H9 (cell line): ENCODE measurements around the gene COL3A1. TPM values are rescaled to one million over a fixed set of nuclear protein-coding genes. Genes with fewer than 3 reads are reported as not detected.

Experiments used
- DNase-seq: peaks from one replicate; pipeline ENCODE4 v3.0.0-alpha.2; 2017
- H2AFZ ChIP-seq: one replicate; pipeline ENCODE4 v1.6.1; 2013; ENCODE audit warnings: mild to moderate bottlenecking, low read length, control low read depth, moderate library complexity
- H2AK5ac ChIP-seq: 2 replicates; pipeline ENCODE4 v1.6.1; 2013; ENCODE audit warnings: low read length, control low read depth, mixed read lengths; ENCODE audit not compliant: insufficient read length
- H2BK120ac ChIP-seq: one replicate; pipeline ENCODE4 v1.6.1; 2013; ENCODE audit warnings: low read depth, mild to moderate bottlenecking, low read length, control low read depth, inconsistent platforms; ENCODE audit not compliant: poor library complexity, severe bottlenecking
- H2BK12ac ChIP-seq: 2 replicates; pipeline ENCODE4 v1.6.1; 2013; ENCODE audit warnings: low read length, control low read depth, mixed read lengths, low read depth; ENCODE audit not compliant: insufficient read length
- H2BK15ac ChIP-seq: 2 replicates; pipeline ENCODE4 v1.6.1; 2013; ENCODE audit warnings: low read depth, low read length, control low read depth
- H2BK20ac ChIP-seq: one replicate; pipeline ENCODE4 v1.6.1; 2013; ENCODE audit warnings: low read depth, mild to moderate bottlenecking, low read length, control low read depth, inconsistent platforms; ENCODE audit not compliant: poor library complexity, severe bottlenecking
- H2BK5ac ChIP-seq: 2 replicates; pipeline ENCODE4 v1.6.1; 2013; ENCODE audit warnings: low read length, control low read depth, mixed read lengths; ENCODE audit not compliant: insufficient read length
- H3K14ac ChIP-seq: 2 replicates; pipeline ENCODE4 v1.6.1; 2013; ENCODE audit warnings: low read length, control low read depth; ENCODE audit not compliant: insufficient read depth
- H3K18ac ChIP-seq: 2 replicates; pipeline ENCODE4 v1.6.1; 2013; ENCODE audit warnings: low read depth, mild to moderate bottlenecking, mixed read lengths, low read length, control low read depth; ENCODE audit not compliant: insufficient read length
- H3K23ac ChIP-seq: 2 replicates; pipeline ENCODE4 v1.6.1; 2013; ENCODE audit warnings: low read length, control low read depth, mixed read lengths, low read depth; ENCODE audit not compliant: insufficient read length
- H3K23me2 ChIP-seq: 2 replicates; pipeline ENCODE4 v1.6.1; 2013; ENCODE audit warnings: low read depth, mild to moderate bottlenecking, mixed read lengths, low read length, control low read depth; ENCODE audit not compliant: insufficient read length, poor library complexity, severe bottlenecking
- H3K27ac ChIP-seq: 2 replicates; pipeline ENCODE4 v1.5.1; 2013; ENCODE audit warnings: low read length, control low read depth, mixed read lengths, low read depth; ENCODE audit not compliant: insufficient read length
- H3K27me3 ChIP-seq: 2 replicates; pipeline ENCODE4 v1.6.1; 2013; ENCODE audit warnings: low read length, control low read depth, inconsistent platforms; ENCODE audit not compliant: insufficient read depth
- H3K4ac ChIP-seq: 2 replicates; pipeline ENCODE4 v1.6.1; 2013; ENCODE audit warnings: low read depth, mild to moderate bottlenecking, control low read depth, inconsistent platforms, low read length, moderate library complexity
- H3K4me1 ChIP-seq: 2 replicates; pipeline ENCODE4 v1.6.1; 2013; ENCODE audit warnings: low read length, control low read depth, inconsistent platforms; ENCODE audit not compliant: insufficient read depth
- H3K4me2 ChIP-seq: 2 replicates; pipeline ENCODE4 v1.6.1; 2013; ENCODE audit warnings: low read length, control low read depth, mixed read lengths; ENCODE audit not compliant: insufficient read length, insufficient read depth
- H3K56ac ChIP-seq: 2 replicates; pipeline ENCODE4 v1.6.1; 2013; ENCODE audit warnings: low read depth, mild to moderate bottlenecking, mixed read lengths, low read length, control low read depth; ENCODE audit not compliant: insufficient read length
- H3K79me1 ChIP-seq: 2 replicates; pipeline ENCODE4 v1.6.1; 2013; ENCODE audit warnings: low read depth, mild to moderate bottlenecking, moderate library complexity, low read length, control low read depth, inconsistent platforms; ENCODE audit not compliant: insufficient read depth, poor library complexity, severe bottlenecking
- H3K79me2 ChIP-seq: 2 replicates; pipeline ENCODE4 v1.6.1; 2013; ENCODE audit warnings: low read length, control low read depth, inconsistent platforms; ENCODE audit not compliant: insufficient read depth
- H3K9ac ChIP-seq: 2 replicates; pipeline ENCODE4 v1.6.1; 2013; ENCODE audit warnings: low read length, control low read depth, mixed read lengths; ENCODE audit not compliant: insufficient read length; ENCODE audit errors: extremely low read depth
- H3K9me3 ChIP-seq: one replicate; pipeline ENCODE4 v1.6.1; 2013; ENCODE audit warnings: low read depth, low read length, inconsistent platforms; ENCODE audit not compliant: control insufficient read depth
- H3T11ph ChIP-seq: one replicate; pipeline ENCODE4 v1.6.1; 2013; ENCODE audit warnings: mild to moderate bottlenecking, low read length, control low read depth, inconsistent platforms
- H4K20me1 ChIP-seq: one replicate; pipeline ENCODE4 v1.6.1; 2013; ENCODE audit not compliant: control insufficient read depth, insufficient read length, insufficient read depth
- H4K5ac ChIP-seq: 2 replicates; pipeline ENCODE4 v1.6.1; 2013; ENCODE audit warnings: low read depth, mild to moderate bottlenecking, mixed read lengths, low read length, control low read depth; ENCODE audit not compliant: insufficient read length
- H4K8ac ChIP-seq: replicated peaks from 2 replicates; pipeline ENCODE4 v1.6.1; 2013; ENCODE audit warnings: low read length, control low read depth, mixed read lengths, low read depth; ENCODE audit not compliant: insufficient read length
- H4K91ac ChIP-seq: 2 replicates; pipeline ENCODE4 v1.6.1; 2013; ENCODE audit warnings: low read depth, mild to moderate bottlenecking, moderate library complexity, mixed read lengths, low read length, control low read depth; ENCODE audit not compliant: insufficient read length
- H3K27ac Mint-ChIP-seq, 3 experiments: 2 replicates in 2 of 3; 3 replicates in 1 of 3; pipeline ENCODE4 v1.8.0; 2020 to 2021; ENCODE audit warnings: mixed read lengths in 3 of 3, mild to moderate bottlenecking in 1 of 3, moderate library complexity in 1 of 3
- H3K27me3 Mint-ChIP-seq: 2 replicates; pipeline ENCODE4 v1.8.0; 2021; ENCODE audit warnings: low read depth, mild to moderate bottlenecking, moderate library complexity, mixed read lengths
- H3K36me3 Mint-ChIP-seq, 3 experiments: 2 replicates in 2 of 3; 3 replicates in 1 of 3; pipeline ENCODE4 v1.8.0; 2020 to 2021; ENCODE audit warnings: low read depth in 3 of 3, mixed read lengths in 3 of 3; ENCODE audit not compliant: insufficient read depth in 1 of 3
- H3K4me1 Mint-ChIP-seq, 2 experiments: 2 replicates each; pipeline ENCODE4 v1.8.0; 2020; ENCODE audit warnings: mixed read lengths in 2 of 2
- H3K4me3 Mint-ChIP-seq, 2 experiments: 2 replicates in 1 of 2; 3 replicates in 1 of 2; pipeline ENCODE4 v1.8.0; 2020 to 2021; ENCODE audit warnings: mild to moderate bottlenecking in 2 of 2, mixed read lengths in 2 of 2, moderate library complexity in 1 of 2
- H3K9me3 Mint-ChIP-seq, 2 experiments: 2 replicates in 1 of 2; 3 replicates in 1 of 2; pipeline ENCODE4 v1.8.0; 2020; ENCODE audit warnings: mild to moderate bottlenecking in 2 of 2, mixed read lengths in 2 of 2, moderate library complexity in 1 of 2
- WGBS: extraction: QIAGEN DNeasy Blood & Tissue Kit; methylation state at CpG from one replicate; pipeline ENCODE4 v1.1.7; 2013; ENCODE audit warnings: missing lambda C conversion rate, low lambda C conversion rate, mixed read lengths; ENCODE audit not compliant: insufficient read length; ENCODE audit errors: extremely low coverage; 5-methylcytosine and 5-hydroxymethylcytosine counted together
- total RNA-seq: library from RNA; stranded (reverse); gene quantifications from 2 replicates; pipeline ENCODE4 v1.2.1, GENCODE V29; 2021
- TF ChIP-seq, protein P1 (sequence below): fragments of 200-600 bp; sonication (generic); conservative IDR thresholded peaks from 3 replicates; pipeline ENCODE4 v1.8.0; 2021; ENCODE audit warnings: antibody characterized with exemption, mild to moderate bottlenecking

COL3A1 gene
- total RNA-seq, 1 experiment from 2014 or later = not detected

DNA sequence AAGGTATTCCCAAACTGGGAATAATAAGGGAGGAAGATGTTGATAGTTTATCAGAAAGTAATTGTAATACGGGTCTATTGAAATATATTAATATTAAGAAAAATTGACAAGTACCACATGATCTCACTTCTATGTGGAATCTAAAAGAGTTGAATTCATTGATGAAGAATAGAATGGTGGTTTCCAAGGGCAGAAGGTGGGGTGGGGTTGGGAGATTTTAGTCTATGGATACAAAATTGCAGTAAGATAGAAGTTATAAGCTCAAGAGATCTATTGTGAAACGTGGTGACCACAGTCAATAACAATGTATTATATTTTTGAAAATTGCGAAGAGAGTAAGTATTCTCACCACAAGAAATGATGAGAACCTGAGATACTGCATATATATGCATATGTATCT is 38.9 kb downstream of the COL3A1 start:
- Histone ChIP-seq H2BK120ac (no peak overlapping the region), H3K4ac (no peak overlapping the region), H3K9me3 (no peaks in the 10 kb centered on the region), H3K56ac (no peak overlapping the region), H3K4me1 (no peaks in the 10 kb centered on the region), H3K79me2 (no peaks in the 10 kb centered on the region), H3K18ac (no peak overlapping the region), H2BK5ac (no peak overlapping the region), H3K14ac (no peak overlapping the region), H3K27me3 (no peaks in the 10 kb centered on the region), H3K23ac (no peak overlapping the region), H4K5ac (no peak overlapping the region), H3K27ac (no peak overlapping the region), H4K91ac (no peak overlapping the region), H3K79me1 (no peaks in the 10 kb centered on the region), H2AFZ (no peak overlapping the region), H3K9ac (no peak overlapping the region), H4K8ac (no peak overlapping the region), H2BK20ac (no peak overlapping the region), H3K23me2 (no peaks in the 10 kb centered on the region), H4K20me1 (no peaks in the 10 kb centered on the region), H3K4me2 (no peak overlapping the region), H2AK5ac (no peak overlapping the region), H2BK12ac (no peak overlapping the region), H2BK15ac (no peak overlapping the region), H3T11ph (no peak overlapping the region)
- H3K4me3 Mint-ChIP-seq = no peak overlapping the region
- DNase-seq = no peak
- H3K27me3 Mint-ChIP-seq = no peaks in the 10 kb centered on the region
- no peak overlapping the region for H3K27ac Mint-ChIP-seq
- peaks cover 17 to 18% of the 10 kb centered on the region in 2 experiments for H3K4me1 Mint-ChIP-seq
- WGBS = no CpG with 5 or more reads among the region's 3 CpGs
- no peaks in the 10 kb centered on the region for H3K36me3 Mint-ChIP-seq
- no peaks in the 10 kb centered on the region for H3K9me3 Mint-ChIP-seq
- TF ChIP-seq, protein P1, sequence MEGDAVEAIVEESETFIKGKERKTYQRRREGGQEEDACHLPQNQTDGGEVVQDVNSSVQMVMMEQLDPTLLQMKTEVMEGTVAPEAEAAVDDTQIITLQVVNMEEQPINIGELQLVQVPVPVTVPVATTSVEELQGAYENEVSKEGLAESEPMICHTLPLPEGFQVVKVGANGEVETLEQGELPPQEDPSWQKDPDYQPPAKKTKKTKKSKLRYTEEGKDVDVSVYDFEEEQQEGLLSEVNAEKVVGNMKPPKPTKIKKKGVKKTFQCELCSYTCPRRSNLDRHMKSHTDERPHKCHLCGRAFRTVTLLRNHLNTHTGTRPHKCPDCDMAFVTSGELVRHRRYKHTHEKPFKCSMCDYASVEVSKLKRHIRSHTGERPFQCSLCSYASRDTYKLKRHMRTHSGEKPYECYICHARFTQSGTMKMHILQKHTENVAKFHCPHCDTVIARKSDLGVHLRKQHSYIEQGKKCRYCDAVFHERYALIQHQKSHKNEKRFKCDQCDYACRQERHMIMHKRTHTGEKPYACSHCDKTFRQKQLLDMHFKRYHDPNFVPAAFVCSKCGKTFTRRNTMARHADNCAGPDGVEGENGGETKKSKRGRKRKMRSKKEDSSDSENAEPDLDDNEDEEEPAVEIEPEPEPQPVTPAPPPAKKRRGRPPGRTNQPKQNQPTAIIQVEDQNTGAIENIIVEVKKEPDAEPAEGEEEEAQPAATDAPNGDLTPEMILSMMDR = no peak
